Stimulated activated naive B cell treated with anti-CD40 and anti-IgM and Interleukin-4, amounts not matched to agents 10 μg/mL and 1 μg/mL and 100 μg/mL, for 72 hours (primary cell): ENCODE results near the gene TNFAIP2.

Experiments
- ATAC-seq, 2 donors: fragments of 150-1000 bp; cut with Tn5 transposase; replicated peaks; 2 replicates each; pipeline ENCODE4 v1.10.0; 2021; ENCODE audit warnings: moderate library complexity in 1 of 2
- DNase-seq: peaks from one replicate; pipeline ENCODE4 v3.0.0; 2021
- H3K27ac Mint-ChIP-seq: one replicate; pipeline ENCODE4 v1.8.0; 2022; ENCODE audit warnings: mild to moderate bottlenecking, mixed read lengths
- H3K27me3 Mint-ChIP-seq, 2 donors: one replicate each; pipeline ENCODE4 v1.8.0; 2022; ENCODE audit warnings: mixed read lengths in 2 of 2
- H3K36me3 Mint-ChIP-seq, 2 donors: one replicate each; pipeline ENCODE4 v1.8.0; 2022; ENCODE audit warnings: mixed read lengths in 2 of 2, mild to moderate bottlenecking in 1 of 2
- H3K4me1 Mint-ChIP-seq, 2 donors: one replicate each; pipeline ENCODE4 v1.8.0; 2022; ENCODE audit warnings: mixed read lengths in 2 of 2, mild to moderate bottlenecking in 1 of 2
- H3K4me3 Mint-ChIP-seq, 2 donors: one replicate each; pipeline ENCODE4 v1.8.0; 2022; ENCODE audit warnings: mild to moderate bottlenecking in 2 of 2, mixed read lengths in 2 of 2, moderate library complexity in 1 of 2
- H3K9me3 Mint-ChIP-seq, 2 donors: one replicate each; pipeline ENCODE4 v1.8.0; 2022; ENCODE audit warnings: mixed read lengths in 2 of 2, mild to moderate bottlenecking in 1 of 2

The TNFAIP2 gene

DNA sequence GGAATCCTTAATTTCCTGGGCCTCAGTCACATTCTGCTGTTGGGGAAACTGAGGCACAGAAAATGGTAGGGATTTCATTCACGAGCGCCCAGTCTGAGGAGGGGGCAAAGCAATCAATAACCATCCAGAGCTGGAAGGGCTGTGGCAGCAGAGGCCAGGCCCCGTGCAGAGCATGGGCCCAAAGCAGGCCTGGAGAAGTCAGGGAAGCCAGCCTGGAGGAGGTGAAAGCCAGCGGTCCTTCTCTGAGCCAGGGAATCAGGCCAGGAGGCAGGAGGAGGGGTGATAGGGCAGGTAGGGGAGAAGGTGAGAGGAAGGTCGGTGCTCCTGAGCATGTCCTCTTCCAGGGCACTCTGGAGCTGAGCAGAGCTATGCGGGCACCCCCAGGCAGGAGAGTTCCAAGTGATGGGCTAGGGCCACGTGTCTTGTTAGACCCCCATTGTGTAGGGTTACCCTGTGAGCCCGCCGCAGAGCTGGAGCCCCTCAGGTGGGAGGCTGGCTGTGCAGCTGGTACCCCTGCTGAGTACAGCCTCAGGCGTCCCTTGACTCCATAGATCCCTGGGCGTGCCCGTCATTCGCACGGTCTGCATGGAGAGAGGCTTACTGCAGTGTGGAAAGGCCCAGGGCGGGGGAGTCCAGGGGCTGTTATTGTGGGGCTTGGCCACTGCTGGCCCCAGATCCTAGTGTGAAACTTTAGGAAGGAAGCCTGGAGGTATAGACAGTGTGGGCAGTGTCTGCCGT lies 4.8 kb downstream of the TNFAIP2 start:
- peaks cover 19 to 48% of the 10 kb centered on the region in 2 donors for H3K27me3 Mint-ChIP-seq
- H3K9me3 Mint-ChIP-seq: peaks cover 0 to 1% of the 10 kb centered on the region in 2 donors
- H3K36me3 Mint-ChIP-seq: peaks cover 0 to 7% of the 10 kb centered on the region in 2 donors
- ATAC-seq (no peak), DNase-seq (no peak)
- H3K4me3 Mint-ChIP-seq: no peak overlapping the region
- H3K27ac Mint-ChIP-seq: peak overlapping the region; percentile 14
- peaks cover 5 to 13% of the 10 kb centered on the region in 2 donors for H3K4me1 Mint-ChIP-seq

DNA sequence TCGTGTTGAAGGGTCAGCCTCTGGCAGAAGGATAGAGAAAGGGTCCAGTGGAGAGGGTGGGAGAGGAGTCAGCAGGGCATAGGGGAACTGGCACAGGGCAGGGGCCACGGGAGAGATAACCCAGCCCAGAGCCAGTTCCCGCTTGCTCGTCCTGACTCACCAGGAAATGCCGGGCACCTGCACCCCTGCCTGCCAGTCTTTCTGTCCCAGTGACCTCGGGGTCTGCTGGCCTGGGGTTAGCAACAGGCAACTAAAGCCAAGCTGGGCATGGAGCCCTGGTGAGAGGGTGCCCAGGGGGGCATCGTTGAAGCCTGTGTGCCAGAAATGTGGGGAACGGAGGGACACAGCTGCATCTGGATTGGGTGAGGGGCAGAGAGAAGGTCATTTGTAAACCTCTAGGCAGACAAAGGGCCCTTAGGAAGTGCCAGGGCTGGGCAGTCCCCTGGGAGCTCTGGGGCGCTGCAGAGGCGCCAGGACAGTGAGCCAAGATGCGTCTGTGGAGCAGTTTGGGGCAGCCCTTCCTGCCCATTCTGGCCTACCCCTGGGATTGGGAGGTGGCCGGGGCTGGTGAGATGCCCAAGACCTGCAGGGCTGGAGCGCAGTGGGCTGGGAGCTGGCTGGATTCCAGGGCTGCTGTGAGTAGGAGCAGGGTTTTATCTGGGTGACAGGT lies 5.5 kb downstream of the TNFAIP2 start:
- Mint-ChIP-seq H3K4me3 (no peak overlapping the region), H3K9me3 (peaks cover 0 to 1% of the 10 kb centered on the region in 2 donors), H3K36me3 (peaks cover 0 to 7% of the 10 kb centered on the region in 2 donors), H3K27ac (no peak overlapping the region), H3K27me3 (peaks cover 19 to 46% of the 10 kb centered on the region in 2 donors), H3K4me1 (peaks cover 5 to 11% of the 10 kb centered on the region in 2 donors)
- no peak for DNase-seq
- no peak for ATAC-seq

DNA sequence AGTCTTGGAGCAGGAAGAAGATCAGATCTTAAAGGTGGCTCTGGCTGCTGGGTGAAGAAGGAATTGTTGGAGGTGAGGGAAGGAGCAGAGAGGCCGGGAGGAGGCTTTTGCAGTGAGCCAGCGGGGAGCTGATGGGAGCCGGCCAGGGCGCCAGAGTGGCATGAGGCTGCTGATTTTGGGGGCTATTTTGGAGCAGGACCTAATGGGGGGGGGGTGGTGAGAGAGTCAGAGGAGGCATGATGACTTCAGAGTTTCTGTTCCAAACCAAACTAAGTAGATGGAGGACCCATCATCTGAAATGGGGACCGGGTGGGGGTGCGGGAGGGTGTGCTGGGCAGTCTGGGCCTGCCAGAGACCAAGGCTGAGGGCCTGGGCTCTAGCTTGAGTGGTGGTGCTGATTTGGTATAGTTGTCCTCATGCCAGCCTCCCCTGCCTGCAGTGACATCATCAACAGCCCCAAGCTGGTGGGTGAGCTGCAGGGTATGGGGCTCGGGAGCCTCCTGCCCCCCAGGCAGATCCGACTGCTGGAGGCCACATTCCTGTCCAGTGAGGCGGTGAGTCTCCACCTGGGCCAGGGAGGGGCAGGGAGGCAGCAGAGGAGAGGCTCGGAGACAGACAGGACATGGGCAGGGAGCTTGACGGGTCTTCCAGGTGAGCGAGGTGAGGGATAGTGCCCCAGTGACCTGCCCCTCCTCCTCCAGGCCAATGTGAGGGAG lies 6.2 kb downstream of the TNFAIP2 start:
- H3K27me3 Mint-ChIP-seq: peaks cover 12 to 39% of the 10 kb centered on the region in 2 donors
- peaks cover 0 to 9% of the 10 kb centered on the region in 2 donors for H3K36me3 Mint-ChIP-seq
- H3K4me3 Mint-ChIP-seq: no peak overlapping the region
- ATAC-seq (no peak), DNase-seq (no peak)
- H3K9me3 Mint-ChIP-seq: peaks cover 0 to 1% of the 10 kb centered on the region in 2 donors
- H3K4me1 Mint-ChIP-seq: peaks cover 0 to 4% of the 10 kb centered on the region in 2 donors
- no peak overlapping the region for H3K27ac Mint-ChIP-seq

DNA sequence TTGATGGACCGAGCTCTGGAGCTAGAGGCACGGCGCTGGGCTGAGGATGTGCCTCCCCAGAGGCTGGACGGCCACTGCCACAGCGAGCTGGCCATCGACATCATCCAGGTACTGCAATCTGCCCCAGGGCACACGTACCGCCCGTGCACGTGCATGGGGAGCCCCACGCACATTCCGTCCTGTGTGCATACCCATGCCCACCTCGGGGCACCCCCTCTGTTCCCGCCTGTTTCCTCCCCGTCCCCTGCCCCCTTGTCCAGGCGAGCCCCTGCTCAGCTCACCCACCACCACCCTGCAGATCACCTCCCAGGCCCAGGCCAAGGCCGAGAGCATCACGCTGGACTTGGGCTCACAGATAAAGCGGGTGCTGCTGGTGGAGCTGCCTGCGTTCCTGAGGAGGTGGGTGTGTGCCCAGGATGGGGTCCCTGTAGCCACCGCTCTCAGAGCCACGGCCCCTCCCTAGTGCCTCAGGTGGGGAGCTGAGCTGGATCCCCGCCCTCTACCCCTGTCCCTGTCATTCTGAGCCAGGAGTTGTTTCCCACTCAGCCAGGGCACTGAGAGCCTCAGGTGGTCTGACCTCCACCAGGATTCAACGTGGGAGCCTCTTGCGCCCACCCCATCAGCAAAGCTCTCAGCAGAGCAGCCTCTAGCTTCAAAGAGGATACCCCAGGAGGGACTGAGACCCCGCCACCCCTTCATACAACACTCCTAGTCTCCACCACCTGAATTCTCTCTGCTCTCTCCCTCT lies 6.9 kb downstream of the TNFAIP2 start:
- peaks cover 0 to 13% of the 10 kb centered on the region in 2 donors for H3K36me3 Mint-ChIP-seq
- H3K27ac Mint-ChIP-seq: no peak overlapping the region
- ATAC-seq (no peak), DNase-seq (no peak)
- H3K4me3 Mint-ChIP-seq: no peak overlapping the region
- peaks cover 0 to 1% of the 10 kb centered on the region in 2 donors for H3K9me3 Mint-ChIP-seq
- peaks cover 10 to 32% of the 10 kb centered on the region in 2 donors for H3K27me3 Mint-ChIP-seq
- H3K4me1 Mint-ChIP-seq: peaks cover 0 to 4% of the 10 kb centered on the region in 2 donors

DNA sequence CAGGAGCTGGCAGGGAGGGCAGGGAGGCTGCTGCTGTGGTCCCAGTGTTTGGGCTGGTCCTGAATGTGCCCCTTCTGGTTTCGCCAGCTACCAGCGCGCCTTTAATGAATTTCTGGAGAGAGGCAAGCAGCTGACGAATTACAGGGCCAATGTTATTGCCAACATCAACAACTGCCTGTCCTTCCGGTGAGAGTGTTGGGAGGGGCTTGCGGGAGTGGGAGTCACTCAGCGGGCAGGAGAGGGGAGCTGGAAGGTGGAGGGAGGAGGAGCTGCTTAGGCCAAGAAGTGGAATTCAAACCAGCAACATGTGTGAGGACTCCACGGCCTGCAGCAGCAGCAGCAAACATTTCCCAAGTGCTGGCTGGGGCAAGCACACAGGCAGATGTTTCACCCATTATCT lies 7.7 kb downstream of the TNFAIP2 start:
- H3K27me3 Mint-ChIP-seq: peaks cover 9 to 24% of the 10 kb centered on the region in 2 donors
- no peak overlapping the region for H3K27ac Mint-ChIP-seq
- peaks cover 0 to 13% of the 10 kb centered on the region in 2 donors for H3K36me3 Mint-ChIP-seq
- no peak overlapping the region for H3K4me3 Mint-ChIP-seq
- no peak for ATAC-seq
- no peak for DNase-seq
- peaks cover 0 to 1% of the 10 kb centered on the region in 2 donors for H3K9me3 Mint-ChIP-seq
- peaks cover 0 to 4% of the 10 kb centered on the region in 2 donors for H3K4me1 Mint-ChIP-seq

- Mint-ChIP-seq H3K9me3 (no peaks in the 10 kb centered on the region), H3K27me3 (peaks cover 9 to 22% of the 10 kb centered on the region in 2 donors), H3K4me3 (no peak overlapping the region)
Observed at GRCh38 chr14:103131580-103131979, 8.3 kb downstream of the TNFAIP2 start.

DNA sequence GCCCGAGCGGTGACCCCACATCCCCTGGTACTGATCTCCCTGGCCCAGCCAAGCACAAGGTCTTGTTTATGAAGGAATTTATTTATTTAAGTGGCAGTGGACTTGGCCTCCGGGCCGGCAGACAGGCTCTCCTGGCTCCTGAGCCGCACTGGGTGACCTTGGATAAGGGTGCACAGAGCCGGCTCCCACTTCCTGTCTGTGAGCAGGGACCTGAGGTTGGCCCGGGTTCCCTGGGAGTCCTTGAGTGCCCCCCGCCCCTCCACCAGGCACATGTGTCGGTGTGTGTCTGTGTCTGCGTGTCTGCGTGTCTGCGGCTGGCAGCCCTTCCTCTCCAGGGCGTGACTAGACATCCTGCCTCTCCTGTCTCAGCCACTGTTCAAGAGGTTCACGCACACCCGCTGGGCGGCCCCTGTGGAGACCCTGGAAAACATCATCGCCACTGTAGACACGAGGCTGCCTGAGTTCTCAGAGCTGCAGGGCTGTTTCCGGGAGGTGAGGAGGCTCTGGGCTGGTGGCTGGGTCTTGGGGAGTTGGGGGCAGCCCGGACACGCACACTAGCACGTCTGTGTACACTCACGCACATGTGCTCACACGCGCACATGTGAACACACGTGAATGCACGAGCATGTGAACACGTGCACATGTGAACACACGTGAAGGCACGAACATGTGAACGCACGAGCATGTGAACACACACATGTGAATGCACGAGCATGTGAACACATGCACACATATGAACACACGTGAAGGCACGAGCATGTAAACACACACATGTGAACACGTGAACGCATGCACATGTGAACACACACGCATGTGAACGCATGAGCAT lies 9.3 kb downstream of the TNFAIP2 start:
- Mint-ChIP-seq H3K27me3 (peaks cover 10 to 31% of the 10 kb centered on the region in 2 donors), H3K9me3 (no peaks in the 10 kb centered on the region), H3K4me3 (no peak overlapping the region), H3K4me1 (peaks cover 2 to 4% of the 10 kb centered on the region in 2 donors), H3K27ac (no peak overlapping the region), H3K36me3 (peaks cover 0 to 17% of the 10 kb centered on the region in 2 donors)
- DNase-seq (no peak), ATAC-seq (no peak)

More at GRCh38 chr14:103131580-103131979, 8.3 kb downstream of the TNFAIP2 start:
- peaks cover 0 to 4% of the 10 kb centered on the region in 2 donors for H3K4me1 Mint-ChIP-seq
- no peak for ATAC-seq
- H3K36me3 Mint-ChIP-seq: peaks cover 0 to 12% of the 10 kb centered on the region in 2 donors
- DNase-seq: no peak
- no peak overlapping the region for H3K27ac Mint-ChIP-seq

DNA sequence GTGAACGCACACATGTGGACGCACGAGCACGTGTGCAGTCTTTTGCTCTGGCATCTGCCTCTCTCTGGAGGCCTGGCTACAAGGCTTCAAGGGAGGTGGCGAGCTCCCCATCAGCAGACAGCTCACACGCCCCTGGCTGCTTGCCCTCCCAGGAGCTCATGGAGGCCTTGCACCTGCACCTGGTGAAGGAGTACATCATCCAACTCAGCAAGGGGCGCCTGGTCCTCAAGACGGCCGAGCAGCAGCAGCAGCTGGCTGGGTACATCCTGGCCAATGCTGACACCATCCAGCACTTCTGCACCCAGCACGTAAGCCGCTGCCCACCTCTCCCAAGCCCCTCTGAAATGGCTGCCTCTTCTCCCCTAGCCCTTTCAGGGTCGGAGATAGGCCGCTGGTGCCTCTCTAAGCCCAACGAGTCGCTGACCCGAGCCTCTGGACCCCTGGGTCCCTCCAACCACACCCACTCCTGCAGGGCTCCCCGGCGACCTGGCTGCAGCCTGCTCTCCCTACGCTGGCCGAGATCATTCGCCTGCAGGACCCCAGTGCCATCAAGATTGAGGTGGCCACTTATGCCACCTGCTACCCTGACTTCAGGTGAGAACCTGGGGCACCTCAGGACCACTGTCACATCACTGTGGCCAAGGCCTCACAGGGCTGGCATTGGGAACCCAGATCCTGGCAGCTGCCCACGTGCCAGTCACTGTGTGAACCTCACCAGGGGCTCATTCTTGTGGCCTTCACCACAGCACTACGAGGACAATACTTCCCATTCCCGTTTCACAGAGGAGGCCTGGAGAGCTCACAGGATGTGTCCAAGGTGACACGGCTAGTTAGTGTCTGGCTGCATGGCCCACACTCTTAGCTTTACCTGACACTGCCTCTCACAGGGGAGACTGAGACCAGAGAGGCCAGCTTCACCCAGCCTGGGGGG lies 10.2 kb downstream of the TNFAIP2 start:
- Mint-ChIP-seq H3K4me1 (peaks cover 4% of the 10 kb centered on the region in 2 donors), H3K9me3 (no peaks in the 10 kb centered on the region), H3K27ac (no peak overlapping the region), H3K4me3 (no peak overlapping the region), H3K36me3 (peaks cover 0 to 17% of the 10 kb centered on the region in 2 donors), H3K27me3 (peaks cover 5 to 33% of the 10 kb centered on the region in 2 donors)
- DNase-seq: no peak
- no peak for ATAC-seq

DNA sequence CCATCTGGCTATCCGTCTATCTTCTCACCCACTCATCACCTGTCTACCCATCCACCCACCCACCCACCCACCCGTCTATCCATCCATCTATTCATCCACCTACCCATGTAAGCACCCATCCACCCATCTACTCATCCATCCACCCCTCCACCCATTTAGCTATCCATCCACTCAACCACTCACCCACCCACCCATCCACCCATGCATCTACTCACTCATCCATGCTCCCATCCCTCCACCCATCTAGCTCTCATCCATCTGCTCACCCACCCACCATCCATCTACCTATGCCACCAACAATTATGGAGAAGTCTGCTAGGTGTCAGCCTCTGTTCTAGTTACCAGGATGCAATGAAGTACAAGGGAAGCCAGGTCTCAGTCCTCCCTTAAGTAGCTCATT lies 11.1 kb downstream of the TNFAIP2 start:
- H3K4me3 Mint-ChIP-seq: no peak overlapping the region
- H3K9me3 Mint-ChIP-seq: no peaks in the 10 kb centered on the region
- peaks cover 0 to 17% of the 10 kb centered on the region in 2 donors for H3K36me3 Mint-ChIP-seq
- H3K27me3 Mint-ChIP-seq: peaks cover 9 to 29% of the 10 kb centered on the region in 2 donors
- H3K27ac Mint-ChIP-seq: no peak overlapping the region
- ATAC-seq (no peak), DNase-seq (no peak)
- H3K4me1 Mint-ChIP-seq: peaks cover 0 to 4% of the 10 kb centered on the region in 2 donors

GRCh38 chr14:103134919-103135318 lies 11.7 kb downstream of the TNFAIP2 start:
- no peak for ATAC-seq
- Mint-ChIP-seq H3K27me3 (peaks cover 13 to 29% of the 10 kb centered on the region in 2 donors), H3K27ac (no peak overlapping the region), H3K4me3 (no peak overlapping the region), H3K4me1 (peaks cover 0 to 7% of the 10 kb centered on the region in 2 donors), H3K36me3 (peaks cover 0 to 17% of the 10 kb centered on the region in 2 donors), H3K9me3 (no peaks in the 10 kb centered on the region)
- no peak for DNase-seq

DNA sequence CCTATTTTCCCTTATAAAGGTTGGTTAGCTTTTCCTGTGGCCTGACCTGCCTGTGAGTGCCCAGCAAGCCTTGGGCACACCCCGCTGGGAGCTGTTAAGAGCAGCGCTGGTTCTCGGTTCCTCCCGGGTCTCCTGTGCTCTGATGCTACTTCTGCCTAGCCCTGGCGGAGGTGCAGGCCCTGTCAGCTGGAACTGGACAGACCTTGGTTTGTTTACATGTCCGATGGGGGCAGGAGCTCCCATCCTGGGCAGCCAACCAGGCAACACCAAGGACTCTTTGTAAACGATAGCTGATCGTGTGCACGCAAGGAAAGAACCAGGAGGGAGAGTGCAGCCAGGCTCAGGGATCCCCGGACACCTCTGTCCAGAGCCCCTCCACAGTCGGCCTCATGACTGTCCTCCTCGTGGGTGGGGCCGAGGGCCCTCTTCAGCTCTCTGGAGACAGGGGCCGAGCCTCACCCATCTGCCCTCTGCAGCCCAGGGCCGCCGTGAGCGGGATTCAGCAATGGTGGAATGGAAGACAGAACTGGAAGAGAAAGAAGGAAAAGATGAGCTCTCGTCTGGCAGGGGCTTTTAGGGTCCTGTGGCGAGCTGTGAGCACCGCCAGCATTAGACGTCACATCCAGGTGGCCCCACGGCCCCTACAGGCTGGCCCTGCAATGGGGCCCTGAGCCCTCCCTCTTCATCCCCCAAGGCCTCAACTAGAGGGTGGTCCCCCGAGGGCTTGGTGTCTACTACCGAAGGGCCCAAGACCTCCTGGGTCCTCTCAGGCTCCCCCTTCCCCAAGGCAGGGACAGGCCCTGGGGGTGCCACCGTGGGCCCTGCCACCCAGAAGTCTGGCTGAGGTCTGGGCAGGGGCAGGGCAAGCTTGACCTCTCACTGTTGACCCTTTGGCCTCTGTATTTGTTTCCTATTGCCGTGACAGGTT lies 12.3 kb downstream of the TNFAIP2 start:
- H3K27ac Mint-ChIP-seq: no peak overlapping the region
- no peak for DNase-seq
- peaks cover 5 to 11% of the 10 kb centered on the region in 2 donors for H3K4me1 Mint-ChIP-seq
- peaks cover 17 to 33% of the 10 kb centered on the region in 2 donors for H3K27me3 Mint-ChIP-seq
- H3K36me3 Mint-ChIP-seq: peaks cover 0 to 17% of the 10 kb centered on the region in 2 donors
- no peak for ATAC-seq
- no peak overlapping the region for H3K4me3 Mint-ChIP-seq
- peaks cover 0 to 4% of the 10 kb centered on the region in 2 donors for H3K9me3 Mint-ChIP-seq
